Measurements from ENCODE around the gene KIF13A. TPM values are rescaled to one million over a fixed set of nuclear protein-coding genes. Genes with fewer than 3 reads are reported as not detected.
A peak's percentile ranks its signal among the peaks of the same experiment; 100 is the strongest.

Gene KIF13A
- total and polyA plus RNA-seq, 2 experiments from 2014 or later: 8.4 to 28.2 TPM

DNA sequence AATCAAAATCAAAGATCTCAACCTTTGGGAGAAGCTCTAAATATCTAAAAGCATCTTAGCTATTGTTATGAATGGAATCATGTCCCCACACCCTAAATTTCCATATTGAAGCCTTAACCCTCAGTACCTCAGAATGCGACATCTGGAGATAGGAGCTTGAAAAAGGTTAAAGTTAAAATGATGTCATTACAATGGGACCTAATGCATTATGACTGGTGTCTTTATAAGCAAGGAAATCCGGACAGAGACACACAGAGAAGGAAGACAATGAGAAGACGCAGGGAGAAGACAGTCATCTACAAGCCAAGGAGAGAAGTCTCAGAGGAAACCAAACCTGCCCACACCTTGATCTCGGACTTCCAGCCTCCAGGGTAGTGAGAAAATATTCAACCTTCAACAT is 46.1 kb downstream of the KIF13A start:
- H3K27me3 ChIP-seq (ENCODE audit: insufficient read depth): no peaks in the 10 kb centered on the region
- H3K27me3 Mint-ChIP-seq (ENCODE audit: insufficient read depth, low read depth, poor library complexity): peaks cover 2% of the 10 kb centered on the region
- no peak for TF ChIP-seq ZNF114 (CRISPR knock-in tag; IDR thresholded peaks at IDR 0.05)
- TF ChIP-seq STAT1 (IDR thresholded peaks at IDR 0.05; ENCODE audit: unreplicated experiment): no peak

GRCh38 chr6:17940151-17940792 is 47.2 kb downstream of the KIF13A start:
- Mint-ChIP-seq H3K4me3 (peak overlapping the region; percentile 70), H3K27ac (peak overlapping the region; percentile 75), H3K4me1 (peaks cover 46% of the 10 kb centered on the region), H3K9me3 (no peaks in the 10 kb centered on the region), H3K36me3 (ENCODE audit: low read depth) (no peaks in the 10 kb centered on the region), H3K27me3 (ENCODE audit: insufficient read depth, low read depth, poor library complexity) (peaks cover 2% of the 10 kb centered on the region)
- Histone ChIP-seq H3K4me3 (peak overlapping the region; percentile 49), H3F3A (replicated peaks; ENCODE audit: low read depth) (peaks cover 6% of the 10 kb centered on the region; the same call in 1 of the 2 replicates), H3K9me2 (ENCODE audit: insufficient read depth) (no peaks in the 10 kb centered on the region), H3K4me2 (peak overlapping the region; percentile 69), H3K27ac (ENCODE audit: low read depth) (peak overlapping the region; percentile 59; the same call in 1 of the 2 replicates), H4K20me1 (replicated peaks; ENCODE audit: insufficient read depth) (no peaks in the 10 kb centered on the region), H3K79me2 (replicated peaks; ENCODE audit: insufficient read depth) (peaks cover 75% of the 10 kb centered on the region), H3K36me3 (ENCODE audit: insufficient read depth) (no peaks in the 10 kb centered on the region), H3K27me3 (ENCODE audit: insufficient read depth) (no peaks in the 10 kb centered on the region), H3K4me1 (ENCODE audit: insufficient read depth) (peaks cover 37% of the 10 kb centered on the region), H2AFZ (no peak overlapping the region)
- ATAC-seq (peak; percentile 77), DNase-seq (ENCODE audit: low spot score) (peak; percentile 44)
- TF ChIP-seq ETS1 (IDR thresholded peaks at IDR 0.05) (no peak), CREB1 (CRISPR knock-in tag; IDR thresholded peaks at IDR 0.05; ENCODE audit: low read depth) (no peak), EZH2phosphoT487 (IDR thresholded peaks at IDR 0.05; ENCODE audit: unreplicated experiment) (no peak), ZNF331 (CRISPR knock-in tag; IDR thresholded peaks at IDR 0.05; ENCODE audit: low read depth) (no peak), ZNF114 (CRISPR knock-in tag; IDR thresholded peaks at IDR 0.05) (no peak), STAT1 (IDR thresholded peaks at IDR 0.05; ENCODE audit: unreplicated experiment) (no peak), JUNB (IDR thresholded peaks at IDR 0.05; ENCODE audit: unreplicated experiment) (no peak), EZH2 (IDR thresholded peaks at IDR 0.05; ENCODE audit: low read depth, unreplicated experiment) (no peak)
- TF ChIP-seq, protein P1, sequence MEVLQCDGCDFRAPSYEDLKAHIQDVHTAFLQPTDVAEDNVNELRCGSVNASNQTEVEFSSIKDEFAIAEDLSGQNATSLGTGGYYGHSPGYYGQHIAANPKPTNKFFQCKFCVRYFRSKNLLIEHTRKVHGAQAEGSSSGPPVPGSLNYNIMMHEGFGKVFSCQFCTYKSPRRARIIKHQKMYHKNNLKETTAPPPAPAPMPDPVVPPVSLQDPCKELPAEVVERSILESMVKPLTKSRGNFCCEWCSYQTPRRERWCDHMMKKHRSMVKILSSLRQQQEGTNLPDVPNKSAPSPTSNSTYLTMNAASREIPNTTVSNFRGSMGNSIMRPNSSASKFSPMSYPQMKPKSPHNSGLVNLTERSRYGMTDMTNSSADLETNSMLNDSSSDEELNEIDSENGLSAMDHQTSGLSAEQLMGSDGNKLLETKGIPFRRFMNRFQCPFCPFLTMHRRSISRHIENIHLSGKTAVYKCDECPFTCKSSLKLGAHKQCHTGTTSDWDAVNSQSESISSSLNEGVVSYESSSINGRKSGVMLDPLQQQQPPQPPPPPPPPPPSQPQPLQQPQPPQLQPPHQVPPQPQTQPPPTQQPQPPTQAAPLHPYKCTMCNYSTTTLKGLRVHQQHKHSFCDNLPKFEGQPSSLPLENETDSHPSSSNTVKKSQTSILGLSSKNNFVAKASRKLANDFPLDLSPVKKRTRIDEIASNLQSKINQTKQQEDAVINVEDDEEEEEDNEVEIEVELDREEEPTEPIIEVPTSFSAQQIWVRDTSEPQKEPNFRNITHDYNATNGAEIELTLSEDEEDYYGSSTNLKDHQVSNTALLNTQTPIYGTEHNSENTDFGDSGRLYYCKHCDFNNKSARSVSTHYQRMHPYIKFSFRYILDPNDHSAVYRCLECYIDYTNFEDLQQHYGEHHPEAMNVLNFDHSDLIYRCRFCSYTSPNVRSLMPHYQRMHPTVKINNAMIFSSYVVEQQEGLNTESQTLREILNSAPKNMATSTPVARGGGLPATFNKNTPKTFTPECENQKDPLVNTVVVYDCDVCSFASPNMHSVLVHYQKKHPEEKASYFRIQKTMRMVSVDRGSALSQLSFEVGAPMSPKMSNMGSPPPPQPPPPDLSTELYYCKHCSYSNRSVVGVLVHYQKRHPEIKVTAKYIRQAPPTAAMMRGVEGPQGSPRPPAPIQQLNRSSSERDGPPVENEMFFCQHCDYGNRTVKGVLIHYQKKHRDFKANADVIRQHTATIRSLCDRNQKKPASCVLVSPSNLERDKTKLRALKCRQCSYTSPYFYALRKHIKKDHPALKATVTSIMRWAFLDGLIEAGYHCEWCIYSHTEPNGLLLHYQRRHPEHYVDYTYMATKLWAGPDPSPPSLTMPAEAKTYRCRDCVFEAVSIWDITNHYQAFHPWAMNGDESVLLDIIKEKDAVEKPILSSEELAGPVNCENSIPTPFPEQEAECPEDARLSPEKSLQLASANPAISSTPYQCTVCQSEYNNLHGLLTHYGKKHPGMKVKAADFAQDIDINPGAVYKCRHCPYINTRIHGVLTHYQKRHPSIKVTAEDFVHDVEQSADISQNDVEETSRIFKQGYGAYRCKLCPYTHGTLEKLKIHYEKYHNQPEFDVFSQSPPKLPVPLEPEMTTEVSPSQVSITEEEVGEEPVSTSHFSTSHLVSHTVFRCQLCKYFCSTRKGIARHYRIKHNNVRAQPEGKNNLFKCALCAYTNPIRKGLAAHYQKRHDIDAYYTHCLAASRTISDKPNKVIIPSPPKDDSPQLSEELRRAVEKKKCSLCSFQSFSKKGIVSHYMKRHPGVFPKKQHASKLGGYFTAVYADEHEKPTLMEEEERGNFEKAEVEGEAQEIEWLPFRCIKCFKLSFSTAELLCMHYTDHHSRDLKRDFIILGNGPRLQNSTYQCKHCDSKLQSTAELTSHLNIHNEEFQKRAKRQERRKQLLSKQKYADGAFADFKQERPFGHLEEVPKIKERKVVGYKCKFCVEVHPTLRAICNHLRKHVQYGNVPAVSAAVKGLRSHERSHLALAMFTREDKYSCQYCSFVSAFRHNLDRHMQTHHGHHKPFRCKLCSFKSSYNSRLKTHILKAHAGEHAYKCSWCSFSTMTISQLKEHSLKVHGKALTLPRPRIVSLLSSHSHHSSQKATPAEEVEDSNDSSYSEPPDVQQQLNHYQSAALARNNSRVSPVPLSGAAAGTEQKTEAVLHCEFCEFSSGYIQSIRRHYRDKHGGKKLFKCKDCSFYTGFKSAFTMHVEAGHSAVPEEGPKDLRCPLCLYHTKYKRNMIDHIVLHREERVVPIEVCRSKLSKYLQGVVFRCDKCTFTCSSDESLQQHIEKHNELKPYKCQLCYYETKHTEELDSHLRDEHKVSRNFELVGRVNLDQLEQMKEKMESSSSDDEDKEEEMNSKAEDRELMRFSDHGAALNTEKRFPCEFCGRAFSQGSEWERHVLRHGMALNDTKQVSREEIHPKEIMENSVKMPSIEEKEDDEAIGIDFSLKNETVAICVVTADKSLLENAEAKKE (CRISPR knock-in tag; IDR thresholded peaks at IDR 0.05): no peak
- TF ChIP-seq, protein P2, sequence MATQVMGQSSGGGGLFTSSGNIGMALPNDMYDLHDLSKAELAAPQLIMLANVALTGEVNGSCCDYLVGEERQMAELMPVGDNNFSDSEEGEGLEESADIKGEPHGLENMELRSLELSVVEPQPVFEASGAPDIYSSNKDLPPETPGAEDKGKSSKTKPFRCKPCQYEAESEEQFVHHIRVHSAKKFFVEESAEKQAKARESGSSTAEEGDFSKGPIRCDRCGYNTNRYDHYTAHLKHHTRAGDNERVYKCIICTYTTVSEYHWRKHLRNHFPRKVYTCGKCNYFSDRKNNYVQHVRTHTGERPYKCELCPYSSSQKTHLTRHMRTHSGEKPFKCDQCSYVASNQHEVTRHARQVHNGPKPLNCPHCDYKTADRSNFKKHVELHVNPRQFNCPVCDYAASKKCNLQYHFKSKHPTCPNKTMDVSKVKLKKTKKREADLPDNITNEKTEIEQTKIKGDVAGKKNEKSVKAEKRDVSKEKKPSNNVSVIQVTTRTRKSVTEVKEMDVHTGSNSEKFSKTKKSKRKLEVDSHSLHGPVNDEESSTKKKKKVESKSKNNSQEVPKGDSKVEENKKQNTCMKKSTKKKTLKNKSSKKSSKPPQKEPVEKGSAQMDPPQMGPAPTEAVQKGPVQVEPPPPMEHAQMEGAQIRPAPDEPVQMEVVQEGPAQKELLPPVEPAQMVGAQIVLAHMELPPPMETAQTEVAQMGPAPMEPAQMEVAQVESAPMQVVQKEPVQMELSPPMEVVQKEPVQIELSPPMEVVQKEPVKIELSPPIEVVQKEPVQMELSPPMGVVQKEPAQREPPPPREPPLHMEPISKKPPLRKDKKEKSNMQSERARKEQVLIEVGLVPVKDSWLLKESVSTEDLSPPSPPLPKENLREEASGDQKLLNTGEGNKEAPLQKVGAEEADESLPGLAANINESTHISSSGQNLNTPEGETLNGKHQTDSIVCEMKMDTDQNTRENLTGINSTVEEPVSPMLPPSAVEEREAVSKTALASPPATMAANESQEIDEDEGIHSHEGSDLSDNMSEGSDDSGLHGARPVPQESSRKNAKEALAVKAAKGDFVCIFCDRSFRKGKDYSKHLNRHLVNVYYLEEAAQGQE (IDR thresholded peaks at IDR 0.05; ENCODE audit: unreplicated experiment): no peak

More for the DNA sequence above, 46.1 kb downstream of the KIF13A start:
- Histone ChIP-seq H2AFZ (no peak overlapping the region), H4K20me1 (replicated peaks; ENCODE audit: insufficient read depth) (no peaks in the 10 kb centered on the region), H3K4me1 (ENCODE audit: insufficient read depth) (peaks cover 30% of the 10 kb centered on the region), H3F3A (replicated peaks; ENCODE audit: low read depth) (peaks cover 6% of the 10 kb centered on the region; the same call in 1 of the 2 replicates), H3K9me2 (ENCODE audit: insufficient read depth) (no peaks in the 10 kb centered on the region), H3K4me2 (peak overlapping the region; percentile 52), H3K79me2 (replicated peaks; ENCODE audit: insufficient read depth) (peaks cover 75% of the 10 kb centered on the region), H3K36me3 (ENCODE audit: insufficient read depth) (no peaks in the 10 kb centered on the region), H3K27ac (ENCODE audit: low read depth) (peak overlapping the region; percentile 15; the same call in 1 of the 2 replicates), H3K4me3 (peak overlapping the region; percentile 8; the same call in 1 of the 2 replicates)
- Mint-ChIP-seq H3K27ac (no peak overlapping the region), H3K36me3 (ENCODE audit: low read depth) (no peaks in the 10 kb centered on the region), H3K4me3 (no peak overlapping the region), H3K9me3 (no peaks in the 10 kb centered on the region), H3K4me1 (peaks cover 42% of the 10 kb centered on the region)
- DNase-seq (ENCODE audit: low spot score): no peak
- ATAC-seq: no peak

Data from GM23338 (cell line).